NCI-H128 (cell line): Measurements from ENCODE around the gene PROKR1.

Experiments used
- DNase-seq: peaks from one replicate; lab custom pipeline; 2025; ENCODE audit not compliant: unreplicated experiment; lab: John Stamatoyannopoulos, UW

Gene PROKR1

DNA sequence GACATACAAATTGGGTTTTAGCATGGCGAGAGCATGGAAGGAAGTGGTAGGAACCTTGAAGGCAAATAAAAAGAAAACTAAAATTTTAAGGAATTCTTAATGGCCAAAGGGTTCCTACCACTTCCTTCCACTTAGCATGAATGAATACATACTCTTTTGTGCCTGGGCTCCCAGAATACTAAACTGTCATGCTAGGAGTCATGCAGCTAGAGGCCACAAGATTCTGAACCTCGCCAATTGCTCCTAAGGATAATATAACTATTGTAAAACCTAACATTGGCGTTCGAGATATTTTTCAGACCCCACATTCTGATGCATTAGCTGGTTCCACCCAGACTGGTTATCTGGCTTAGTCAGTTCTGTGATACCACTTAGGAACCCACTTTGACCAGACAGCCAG lies 52.6 kb downstream of the PROKR1 start:
- DNase-seq = no peak

DNA sequence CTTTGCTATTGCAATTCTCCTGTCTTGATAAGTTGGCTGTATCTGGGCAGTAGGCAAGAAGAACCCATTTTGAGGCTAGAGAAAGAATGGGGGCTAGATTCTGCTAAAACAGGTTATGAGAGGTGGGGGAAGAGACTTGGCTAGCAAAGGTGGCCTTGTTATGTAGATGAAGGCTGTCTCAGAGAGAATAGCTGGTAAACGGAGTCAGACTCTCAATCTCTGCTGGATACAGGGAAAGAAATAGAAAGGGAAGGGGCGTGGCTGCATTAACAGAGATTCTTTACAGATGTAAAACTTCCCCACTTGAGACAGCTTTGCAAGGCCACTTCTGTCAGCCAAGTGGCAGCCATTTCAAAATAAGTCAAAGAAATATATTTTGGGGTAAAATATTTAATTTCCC lies 53.2 kb downstream of the PROKR1 start:
- no peak for DNase-seq

DNA sequence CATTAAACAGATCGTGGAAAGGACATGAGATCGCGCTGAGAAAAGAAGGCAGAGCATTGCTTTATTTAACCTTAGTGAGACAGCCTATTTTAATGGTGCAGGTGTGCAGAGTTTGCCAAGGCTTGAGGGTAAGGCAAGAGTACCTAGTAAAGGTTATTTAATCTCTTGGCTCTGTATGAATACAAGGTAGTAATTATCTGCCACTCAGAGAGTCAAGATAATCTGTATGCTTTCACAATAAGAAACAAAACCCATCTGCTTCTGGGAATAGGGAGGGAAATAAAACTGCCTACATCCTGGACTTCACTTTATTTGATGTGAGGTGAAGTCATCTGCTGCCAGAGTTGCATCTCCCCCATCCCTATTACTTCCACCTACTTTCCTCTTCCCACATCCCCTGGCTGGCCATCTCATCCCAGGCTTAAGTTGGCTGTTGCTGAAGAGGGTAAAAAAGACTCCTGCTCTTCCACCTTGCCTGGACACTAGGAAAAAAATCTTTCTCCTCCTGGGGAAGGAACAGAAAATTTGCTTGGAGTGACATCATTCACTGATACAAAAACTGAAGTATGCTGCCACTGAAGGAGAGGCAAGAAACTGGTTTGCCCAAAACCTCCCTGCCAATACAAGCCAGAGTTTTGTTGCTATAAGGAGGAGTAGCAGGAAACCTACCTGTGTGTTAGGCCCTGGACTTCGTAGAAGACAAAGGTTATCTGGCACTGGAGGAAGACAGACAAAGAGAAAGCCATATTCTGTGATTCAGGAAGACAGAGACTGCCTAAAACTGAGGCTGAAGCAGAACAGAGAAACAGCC lies 55.4 kb downstream of the PROKR1 start:
- DNase-seq = peak; percentile 45

DNA sequence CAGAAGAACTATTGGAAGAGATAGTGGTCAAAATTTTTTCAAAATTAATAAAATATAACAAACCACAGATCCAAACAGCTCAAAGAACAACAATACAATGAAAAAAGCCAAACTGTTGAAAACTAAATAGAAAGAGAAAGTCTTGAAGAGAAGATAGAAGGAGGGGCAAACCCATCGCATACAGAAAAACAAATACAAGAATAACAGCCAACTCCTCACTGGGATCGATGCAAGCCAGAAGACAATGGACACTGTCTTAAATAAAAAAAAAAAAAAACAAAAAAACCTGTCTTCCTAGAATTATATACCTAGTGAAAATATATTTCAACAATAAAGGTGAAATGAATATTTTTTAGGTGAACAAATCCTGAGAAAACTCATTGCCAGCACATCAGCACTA lies 57.2 kb downstream of the PROKR1 start:
- no peak for DNase-seq

DNA sequence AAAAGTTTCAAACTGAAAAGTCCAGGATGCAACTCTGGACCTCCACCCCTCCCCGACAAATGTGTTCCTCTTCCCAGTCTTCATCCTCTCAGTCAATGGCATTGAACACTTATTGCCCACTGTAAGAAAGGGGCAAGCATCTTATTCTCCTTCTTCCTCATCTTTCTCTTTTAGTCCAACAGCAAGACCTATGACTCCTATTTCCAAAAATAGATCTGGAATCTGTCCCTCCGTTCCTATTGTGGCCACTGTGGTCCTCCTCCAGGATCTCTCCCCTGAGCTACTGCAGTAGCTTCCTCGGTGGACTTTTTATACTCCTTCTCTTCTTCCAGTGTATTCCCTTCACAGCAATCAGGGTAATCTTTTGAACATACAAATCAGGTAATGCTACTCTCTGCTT lies 63.3 kb downstream of the PROKR1 start:
- DNase-seq = no peak
